Neutrophil (primary cell): ENCODE results near the gene RMDN2.
A peak's percentile ranks its signal among the peaks of the same experiment; 100 is the strongest.

ENCODE experiments used
- H3K27ac ChIP-seq: fragments of 200-600 bp; sonication (generic); 2 replicates; pipeline ENCODE4 v1.5.1; 2016; ENCODE audit warnings: mild to moderate bottlenecking, moderate library complexity
- H3K27me3 ChIP-seq: fragments of 200-600 bp; sonication (generic); 2 replicates; pipeline ENCODE4 v1.6.0; 2016; ENCODE audit warnings: mild to moderate bottlenecking
- H3K36me3 ChIP-seq: fragments of 200-600 bp; sonication (generic); 2 replicates; pipeline ENCODE4 v1.5.1; 2017
- H3K4me1 ChIP-seq, 2 experiments: fragments of 200-600 bp in 1 of 2; sonication (generic) in 1 of 2; 1 replicate in 1 of 2; 2 replicates in 1 of 2; pipeline versions ENCODE4 v1.5.1 to v1.6.1; 2013 to 2016; ENCODE audit warnings: low read depth in 1 of 2, low read length in 1 of 2, mild to moderate bottlenecking in 1 of 2, moderate library complexity in 1 of 2; ENCODE audit not compliant: control insufficient read depth in 1 of 2, insufficient read depth in 1 of 2
- H3K4me3 ChIP-seq, 2 experiments: fragments of 200-600 bp in 1 of 2; sonication (generic) in 1 of 2; 1 replicate in 1 of 2; 2 replicates in 1 of 2; pipeline ENCODE4 v1.5.1; 2013 to 2016; ENCODE audit warnings: low read depth in 1 of 2, low read length in 1 of 2, mild to moderate bottlenecking in 1 of 2, moderate library complexity in 1 of 2
- H3K9me3 ChIP-seq: fragments of 200-600 bp; sonication (generic); 2 replicates; pipeline ENCODE4 v1.5.1; 2016
- CTCF ChIP-seq: fragments of 200-600 bp; sonication (generic); IDR thresholded peaks from 2 replicates; pipeline ENCODE4 v1.5.1; 2016; ENCODE audit warnings: antibody characterized with exemption

RMDN2 gene

GRCh38 chr2:37976411-37976810, 51.3 kb downstream of the RMDN2 start:
- Histone ChIP-seq H3K27me3 (no peaks in the 10 kb centered on the region), H3K4me1 (no peaks in the 10 kb centered on the region), H3K36me3 (no peaks in the 10 kb centered on the region), H3K27ac (no peak overlapping the region), H3K9me3 (no peaks in the 10 kb centered on the region), H3K4me3 (no peak overlapping the region)
- no peak for TF ChIP-seq CTCF

- Histone ChIP-seq H3K9me3 (no peaks in the 10 kb centered on the region), H3K36me3 (no peaks in the 10 kb centered on the region), H3K4me1 (peaks cover 0 to 5% of the 10 kb centered on the region in 2 experiments), H3K4me3 (no peak overlapping the region), H3K27me3 (peaks cover 9% of the 10 kb centered on the region), H3K27ac (no peak overlapping the region)
- peak; percentile 79 for TF ChIP-seq CTCF
These were observed 57.1 kb downstream of the RMDN2 start for GRCh38 chr2:37982147-37982582.

GRCh38 chr2:37982847-37983246, 57.8 kb downstream of the RMDN2 start:
- H3K4me3 ChIP-seq: no peak overlapping the region
- H3K4me1 ChIP-seq: peaks cover 0 to 5% of the 10 kb centered on the region in 2 experiments
- H3K27me3 ChIP-seq: peaks cover 9% of the 10 kb centered on the region
- TF ChIP-seq CTCF: no peak
- H3K36me3 ChIP-seq: no peaks in the 10 kb centered on the region
- H3K9me3 ChIP-seq: no peaks in the 10 kb centered on the region
- H3K27ac ChIP-seq: no peak overlapping the region

- Histone ChIP-seq H3K27me3 (peaks cover 9% of the 10 kb centered on the region), H3K9me3 (no peaks in the 10 kb centered on the region), H3K36me3 (no peaks in the 10 kb centered on the region), H3K27ac (no peak overlapping the region), H3K4me1 (peaks cover 0 to 5% of the 10 kb centered on the region in 2 experiments), H3K4me3 (no peak overlapping the region)
- TF ChIP-seq CTCF: no peak
These were observed 58.6 kb downstream of the RMDN2 start for GRCh38 chr2:37983719-37984118.

- no peak for TF ChIP-seq CTCF
- Histone ChIP-seq H3K27me3 (peaks cover 9% of the 10 kb centered on the region), H3K27ac (no peak overlapping the region), H3K9me3 (no peaks in the 10 kb centered on the region), H3K36me3 (no peaks in the 10 kb centered on the region), H3K4me1 (peaks cover 0 to 5% of the 10 kb centered on the region in 2 experiments), H3K4me3 (no peak overlapping the region)
These were observed 59.1 kb downstream of the RMDN2 start for GRCh38 chr2:37984176-37984575.

- Histone ChIP-seq H3K9me3 (no peaks in the 10 kb centered on the region), H3K4me1 (peaks cover 0 to 5% of the 10 kb centered on the region in 2 experiments), H3K36me3 (no peaks in the 10 kb centered on the region), H3K4me3 (no peak overlapping the region), H3K27me3 (peaks cover 9% of the 10 kb centered on the region), H3K27ac (no peak overlapping the region)
- TF ChIP-seq CTCF: no peak
These were observed 59.5 kb downstream of the RMDN2 start for GRCh38 chr2:37984589-37984988.
